Measurements from ENCODE around the gene RAD51B. TPM values are rescaled to one million over a fixed set of nuclear protein-coding genes. Genes with fewer than 3 reads are reported as not detected.

Gene RAD51B
- total RNA-seq, 4 donors from 2014 or later = 19.6 to 39.7 (median 25.4) TPM

DNA sequence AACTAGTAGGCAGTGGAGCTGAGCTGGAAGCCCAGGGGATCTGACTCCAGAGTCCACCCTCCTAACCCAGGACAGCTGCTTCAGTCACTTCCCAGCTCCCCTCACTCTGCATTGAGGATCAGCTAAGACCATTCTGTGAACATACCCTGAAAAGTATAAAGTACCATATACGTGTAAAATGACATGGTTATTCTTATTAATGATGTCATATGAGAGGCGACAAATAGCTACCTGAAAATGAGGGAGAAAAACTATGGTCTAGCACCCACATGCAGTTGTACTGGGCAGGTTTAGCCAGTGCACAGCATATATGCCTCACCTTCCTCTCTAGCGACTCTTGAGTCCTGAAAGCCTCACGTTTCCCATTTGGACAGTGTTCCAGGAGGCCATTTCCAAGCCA, 461.9 kb downstream of the RAD51B start:
- Histone ChIP-seq H3K36me3 (no peaks in the 10 kb centered on the region), H3K9me3 (no peaks in the 10 kb centered on the region), H3K27ac (no peak overlapping the region), H3K27me3 (no peaks in the 10 kb centered on the region), H3K4me3 (no peak overlapping the region), H3K4me1 (peaks cover 33% of the 10 kb centered on the region)
- no peak for DNase-seq (ENCODE audit: low spot score in 2 of 2)
- TF ChIP-seq EP300 (IDR thresholded peaks at IDR 0.05) (no peak), POLR2AphosphoS5 (IDR thresholded peaks at IDR 0.05) (no peak), POLR2A (IDR thresholded peaks at IDR 0.05) (no peak)
- TF ChIP-seq, protein P1, sequence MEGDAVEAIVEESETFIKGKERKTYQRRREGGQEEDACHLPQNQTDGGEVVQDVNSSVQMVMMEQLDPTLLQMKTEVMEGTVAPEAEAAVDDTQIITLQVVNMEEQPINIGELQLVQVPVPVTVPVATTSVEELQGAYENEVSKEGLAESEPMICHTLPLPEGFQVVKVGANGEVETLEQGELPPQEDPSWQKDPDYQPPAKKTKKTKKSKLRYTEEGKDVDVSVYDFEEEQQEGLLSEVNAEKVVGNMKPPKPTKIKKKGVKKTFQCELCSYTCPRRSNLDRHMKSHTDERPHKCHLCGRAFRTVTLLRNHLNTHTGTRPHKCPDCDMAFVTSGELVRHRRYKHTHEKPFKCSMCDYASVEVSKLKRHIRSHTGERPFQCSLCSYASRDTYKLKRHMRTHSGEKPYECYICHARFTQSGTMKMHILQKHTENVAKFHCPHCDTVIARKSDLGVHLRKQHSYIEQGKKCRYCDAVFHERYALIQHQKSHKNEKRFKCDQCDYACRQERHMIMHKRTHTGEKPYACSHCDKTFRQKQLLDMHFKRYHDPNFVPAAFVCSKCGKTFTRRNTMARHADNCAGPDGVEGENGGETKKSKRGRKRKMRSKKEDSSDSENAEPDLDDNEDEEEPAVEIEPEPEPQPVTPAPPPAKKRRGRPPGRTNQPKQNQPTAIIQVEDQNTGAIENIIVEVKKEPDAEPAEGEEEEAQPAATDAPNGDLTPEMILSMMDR (IDR thresholded peaks at IDR 0.05) = no peak
- WGBS = 87% methylated on average over 4 of the region's 4 CpGs

DNA sequence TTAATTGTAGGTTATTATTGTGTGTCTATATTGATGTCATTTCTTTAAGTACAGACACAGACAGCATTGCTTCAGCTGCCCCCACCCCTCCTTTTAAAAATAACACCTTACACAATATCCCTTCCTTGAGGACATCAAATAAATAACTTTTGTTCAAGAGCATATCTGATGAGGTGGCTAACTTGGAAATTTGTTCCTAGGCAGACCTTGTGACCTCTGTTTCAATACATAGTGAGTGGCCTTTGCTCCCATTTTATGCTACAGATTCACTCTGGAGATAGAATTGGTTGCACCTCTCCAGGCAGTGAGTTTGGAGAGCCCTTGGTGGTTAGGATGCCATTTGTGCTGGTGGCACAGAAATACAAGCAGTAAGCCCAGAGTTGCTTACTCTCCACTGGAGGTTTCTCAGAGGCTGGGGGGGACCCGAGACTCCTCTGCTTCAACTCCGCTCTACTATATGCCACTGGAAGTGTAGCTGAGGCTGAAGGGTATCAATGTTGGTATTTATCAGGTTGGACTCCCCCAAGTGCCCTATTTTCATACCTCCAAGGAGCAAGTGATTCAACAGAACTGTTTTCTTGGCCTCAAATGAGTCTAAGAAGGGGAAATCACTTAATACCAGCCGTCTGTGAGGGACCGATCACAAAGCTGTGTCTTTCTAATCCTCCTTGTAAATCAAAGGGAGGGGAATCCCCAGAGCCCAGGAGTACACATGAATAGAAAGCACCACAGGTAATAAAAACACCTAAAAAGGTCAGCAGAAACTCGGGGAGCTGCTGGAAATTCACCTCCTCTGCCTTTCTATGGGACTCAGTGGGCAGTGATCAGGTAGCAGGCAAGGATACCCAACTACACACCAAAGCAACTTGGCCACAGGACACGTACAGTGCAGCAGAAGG, 463.1 kb downstream of the RAD51B start:
- WGBS = 72% methylated on average over 6 of the region's 6 CpGs
- H3K36me3 ChIP-seq = no peaks in the 10 kb centered on the region
- no peak for DNase-seq (ENCODE audit: low spot score in 2 of 2)
- no peaks in the 10 kb centered on the region for H3K9me3 ChIP-seq
- H3K27me3 ChIP-seq = no peaks in the 10 kb centered on the region
- no peak overlapping the region for H3K4me3 ChIP-seq
- H3K4me1 ChIP-seq = peaks cover 33% of the 10 kb centered on the region
- TF ChIP-seq, protein P1 (IDR thresholded peaks at IDR 0.05) = no peak
- TF ChIP-seq POLR2A (IDR thresholded peaks at IDR 0.05) = no peak
- TF ChIP-seq POLR2AphosphoS5 (IDR thresholded peaks at IDR 0.05) = no peak
- no peak for TF ChIP-seq EP300 (IDR thresholded peaks at IDR 0.05)
- no peak overlapping the region for H3K27ac ChIP-seq

DNA sequence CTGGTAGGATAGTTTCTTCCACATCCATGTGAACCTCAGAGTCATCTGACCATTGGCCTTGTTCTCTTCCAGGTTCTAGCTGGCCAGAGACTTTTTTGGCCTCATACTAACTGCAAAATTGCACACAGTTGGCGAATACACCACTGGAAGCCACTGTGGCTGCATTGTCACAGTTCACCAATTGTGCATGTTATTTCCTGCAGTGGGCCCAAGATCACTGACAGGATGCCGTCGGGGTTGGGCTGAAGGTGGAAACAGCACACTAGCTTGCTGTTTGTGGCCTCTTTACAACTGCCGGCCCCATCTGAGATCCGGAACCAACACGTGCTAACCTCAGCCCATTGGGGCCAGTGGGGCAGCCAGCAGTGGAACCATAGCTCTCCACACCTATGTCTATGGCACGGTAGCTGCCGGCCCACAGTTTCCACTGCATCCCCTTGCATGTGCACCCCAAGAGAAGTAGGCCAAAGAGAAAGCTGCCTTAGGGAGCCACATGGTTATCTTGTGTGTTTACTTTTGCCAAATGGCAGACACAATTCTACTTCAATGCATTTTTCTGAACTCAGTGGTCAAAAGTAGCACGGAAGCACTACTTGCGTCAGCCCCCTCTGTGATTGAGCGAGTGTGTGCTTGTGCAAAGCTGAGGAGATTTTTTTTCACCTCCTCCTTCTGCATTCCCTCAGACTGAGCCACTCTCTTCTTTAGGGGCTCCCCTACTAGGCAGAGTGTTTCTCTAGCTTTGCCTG, 464.0 kb downstream of the RAD51B start:
- no peak overlapping the region for H3K4me3 ChIP-seq
- H3K27ac ChIP-seq = peak overlapping the region; percentile 1
- TF ChIP-seq POLR2AphosphoS5 (IDR thresholded peaks at IDR 0.05) (no peak), POLR2A (IDR thresholded peaks at IDR 0.05) (no peak), EP300 (IDR thresholded peaks at IDR 0.05) (no peak)
- TF ChIP-seq, protein P1 (IDR thresholded peaks at IDR 0.05) = no peak
- DNase-seq (ENCODE audit: low spot score in 2 of 2) = peak; percentile 66 to 80
- no peaks in the 10 kb centered on the region for H3K27me3 ChIP-seq
- H3K36me3 ChIP-seq = no peaks in the 10 kb centered on the region
- H3K9me3 ChIP-seq = no peaks in the 10 kb centered on the region
- WGBS = 60% methylated on average over 11 of the region's 11 CpGs
- peaks cover 33% of the 10 kb centered on the region for H3K4me1 ChIP-seq

DNA sequence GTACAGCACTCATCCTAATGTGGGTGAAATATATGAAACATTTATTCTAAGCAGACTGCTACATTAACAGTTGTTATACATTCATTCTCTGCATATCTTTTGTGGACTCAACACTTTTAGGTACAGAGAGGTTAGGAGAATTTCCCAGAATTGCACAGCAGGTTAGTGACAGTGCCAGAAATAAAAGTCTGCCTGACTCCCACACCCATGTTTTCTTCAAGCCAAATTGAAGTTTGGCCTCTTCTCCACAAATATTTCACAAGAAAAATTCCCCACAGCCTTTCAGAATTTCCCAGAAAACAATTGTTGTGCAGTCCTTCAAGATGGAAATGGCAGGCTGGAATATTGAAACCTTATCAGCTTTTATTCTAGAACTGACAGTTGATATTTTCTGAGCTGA, 464.8 kb downstream of the RAD51B start:
- no peak for DNase-seq (ENCODE audit: low spot score in 2 of 2)
- TF ChIP-seq POLR2A (IDR thresholded peaks at IDR 0.05) = no peak
- no peak for TF ChIP-seq EP300 (IDR thresholded peaks at IDR 0.05)
- TF ChIP-seq, protein P1 (IDR thresholded peaks at IDR 0.05) = no peak
- no peak for TF ChIP-seq POLR2AphosphoS5 (IDR thresholded peaks at IDR 0.05)
- Histone ChIP-seq H3K36me3 (no peaks in the 10 kb centered on the region), H3K27me3 (no peaks in the 10 kb centered on the region), H3K27ac (peak overlapping the region; percentile 72), H3K4me1 (peaks cover 28% of the 10 kb centered on the region), H3K4me3 (no peak overlapping the region), H3K9me3 (no peaks in the 10 kb centered on the region)

DNA sequence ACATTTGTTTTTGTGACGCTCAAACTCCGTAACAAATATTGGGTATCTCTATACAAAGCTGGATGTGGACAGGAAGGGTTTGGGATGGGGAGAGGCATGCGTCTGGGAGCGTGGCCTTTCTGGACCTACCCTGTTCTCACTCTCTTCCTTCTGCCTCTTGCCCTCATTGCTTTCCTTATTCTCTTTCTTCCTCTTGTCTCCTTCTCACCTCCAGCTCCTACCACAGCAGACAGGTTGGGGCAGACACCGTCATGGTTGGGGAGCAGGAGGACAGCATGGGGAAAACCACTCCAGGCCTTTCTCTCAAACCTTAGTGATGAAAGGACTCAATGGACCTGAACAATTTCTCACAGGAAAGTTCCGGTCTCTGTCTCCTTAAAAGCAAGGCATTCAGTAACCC, 465.3 kb downstream of the RAD51B start:
- 77% methylated on average over 6 of the region's 6 CpGs for WGBS

More for the DNA sequence above, 465.3 kb downstream of the RAD51B start:
- H3K36me3 ChIP-seq = no peaks in the 10 kb centered on the region
- no peak for TF ChIP-seq POLR2AphosphoS5 (IDR thresholded peaks at IDR 0.05)
- no peak for TF ChIP-seq EP300 (IDR thresholded peaks at IDR 0.05)
- TF ChIP-seq, protein P1 (IDR thresholded peaks at IDR 0.05) = no peak
- DNase-seq (ENCODE audit: low spot score in 2 of 2) = no peak
- peaks cover 25% of the 10 kb centered on the region for H3K4me1 ChIP-seq
- H3K4me3 ChIP-seq = no peak overlapping the region
- no peaks in the 10 kb centered on the region for H3K27me3 ChIP-seq
- H3K27ac ChIP-seq = peak overlapping the region; percentile 72
- no peaks in the 10 kb centered on the region for H3K9me3 ChIP-seq
